OCI-LY3 (cell line): ENCODE data around the gene FARP1.

Experiments
- CTCF ChIP-seq: fragments of 200-600, 300-600 bp; sonication (generic); IDR thresholded peaks from 2 replicates; pipeline ENCODE4 v1.5.1; 2014; ENCODE audit warnings: antibody characterized with exemption, low read length, low read depth
- EZH2phosphoT487 ChIP-seq: fragments of 200-600 bp; shearing (Covaris generic); IDR thresholded peaks from 2 replicates; pipeline ENCODE4 v1.6.1; 2018; ENCODE audit warnings: antibody characterized with exemption, mixed run types, low read depth

- TF ChIP-seq CTCF, result no peak
- no peak for TF ChIP-seq EZH2phosphoT487
Observed at GRCh38 chr13:98315902-98316301, 173.0 kb downstream of the FARP1 start.
